ENCODE data around the gene IER5L. TPM values are rescaled to one million over a fixed set of nuclear protein-coding genes. Genes with fewer than 3 reads are reported as not detected.

Gene IER5L
- polyA plus RNA-seq, 1 of the 3 experiments (the other 2 are of a cell fraction) = 16.2 TPM

DNA sequence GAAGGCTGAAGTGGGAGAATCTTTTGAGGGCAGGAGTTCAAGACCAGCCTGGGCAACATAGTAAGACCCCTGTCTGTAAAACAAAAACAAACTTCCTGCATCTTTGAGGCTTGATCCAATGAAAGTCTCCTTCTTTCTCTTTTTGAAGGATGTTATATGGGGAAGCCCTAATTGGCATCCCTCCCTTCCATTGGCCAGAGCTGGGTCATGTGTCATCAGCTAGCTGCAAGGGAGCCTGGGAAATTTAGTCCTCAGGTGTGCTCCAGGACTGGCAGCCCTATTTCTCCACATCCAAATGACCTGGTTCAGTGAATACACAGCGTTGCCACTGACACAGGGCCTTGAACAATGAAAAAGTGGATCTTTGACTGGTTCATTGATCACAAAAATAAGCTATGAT lies 9.0 kb upstream of the IER5L start:
- Histone ChIP-seq H3K27me3 (ENCODE audit: insufficient read depth) (no peaks in the 10 kb centered on the region), H3F3A (replicated peaks; ENCODE audit: insufficient read depth) (no peaks in the 10 kb centered on the region), H3K79me2 (ENCODE audit: insufficient read depth) (no peaks in the 10 kb centered on the region), H3K36me3 (replicated peaks in 1 of 2; ENCODE audit: control insufficient read depth in 1 of 2, insufficient read depth in 2 of 2, low read length in 1 of 2) (no peaks in the 10 kb centered on the region), H3K4me1 (ENCODE audit: control insufficient read depth in 1 of 2, insufficient read depth in 2 of 2, low read depth in 1 of 2, low read length in 1 of 2) (no peaks in the 10 kb centered on the region; a peak in 1 of 4 replicates), H3K9me2 (no peaks in the 10 kb centered on the region), H3K4me2 (no peak overlapping the region), H3K27ac (ENCODE audit: low read depth in 2 of 2, low read length in 1 of 2) (no peak overlapping the region), H3K4me3 (ENCODE audit: low read depth in 2 of 2, low read length in 1 of 2) (no peak overlapping the region), H3K9ac (no peak overlapping the region), H4K20me1 (ENCODE audit: insufficient read depth) (no peaks in the 10 kb centered on the region), H2AFZ (ENCODE audit: low read depth) (no peak overlapping the region), H3K9me3 (no peaks in the 10 kb centered on the region)
- CTCF ChIA-PET = no interaction called here
- no peak for DNase-seq
- TF ChIP-seq MXI1 (IDR thresholded peaks at IDR 0.05; ENCODE audit: low read depth, low read length) (no peak), GABPA (IDR thresholded peaks at IDR 0.05; ENCODE audit: low read depth) (no peak), FOSL2 (IDR thresholded peaks at IDR 0.05; ENCODE audit: borderline replicate concordance, low read depth) (no peak), FOXM1 (IDR thresholded peaks at IDR 0.05; ENCODE audit: low read depth) (no peak), TEAD4 (IDR thresholded peaks at IDR 0.05; ENCODE audit: borderline replicate concordance, insufficient read depth) (no peak), MEF2A (IDR thresholded peaks at IDR 0.05; ENCODE audit: borderline replicate concordance, low read depth) (no peak), NFIC (IDR thresholded peaks at IDR 0.05; ENCODE audit: borderline replicate concordance) (no peak), CHD2 (IDR thresholded peaks at IDR 0.05; ENCODE audit: low read length, partially characterized antibody) (no peak), NRF1 (IDR thresholded peaks at IDR 0.05; ENCODE audit: low read depth, low read length) (no peak), MAX (IDR thresholded peaks at IDR 0.05; ENCODE audit: low read depth) (no peak), SMC3 (IDR thresholded peaks at IDR 0.05; ENCODE audit: low read depth, low read length) (no peak), ELF1 (IDR thresholded peaks at IDR 0.05) (no peak), FOXJ3 (CRISPR knock-in tag; IDR thresholded peaks at IDR 0.05) (no peak)
- TF ChIP-seq, protein P1, sequence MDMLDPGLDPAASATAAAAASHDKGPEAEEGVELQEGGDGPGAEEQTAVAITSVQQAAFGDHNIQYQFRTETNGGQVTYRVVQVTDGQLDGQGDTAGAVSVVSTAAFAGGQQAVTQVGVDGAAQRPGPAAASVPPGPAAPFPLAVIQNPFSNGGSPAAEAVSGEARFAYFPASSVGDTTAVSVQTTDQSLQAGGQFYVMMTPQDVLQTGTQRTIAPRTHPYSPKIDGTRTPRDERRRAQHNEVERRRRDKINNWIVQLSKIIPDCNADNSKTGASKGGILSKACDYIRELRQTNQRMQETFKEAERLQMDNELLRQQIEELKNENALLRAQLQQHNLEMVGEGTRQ (IDR thresholded peaks at IDR 0.05; ENCODE audit: borderline replicate concordance, low read depth, low read length) = no peak
- TF ChIP-seq, protein P2, sequence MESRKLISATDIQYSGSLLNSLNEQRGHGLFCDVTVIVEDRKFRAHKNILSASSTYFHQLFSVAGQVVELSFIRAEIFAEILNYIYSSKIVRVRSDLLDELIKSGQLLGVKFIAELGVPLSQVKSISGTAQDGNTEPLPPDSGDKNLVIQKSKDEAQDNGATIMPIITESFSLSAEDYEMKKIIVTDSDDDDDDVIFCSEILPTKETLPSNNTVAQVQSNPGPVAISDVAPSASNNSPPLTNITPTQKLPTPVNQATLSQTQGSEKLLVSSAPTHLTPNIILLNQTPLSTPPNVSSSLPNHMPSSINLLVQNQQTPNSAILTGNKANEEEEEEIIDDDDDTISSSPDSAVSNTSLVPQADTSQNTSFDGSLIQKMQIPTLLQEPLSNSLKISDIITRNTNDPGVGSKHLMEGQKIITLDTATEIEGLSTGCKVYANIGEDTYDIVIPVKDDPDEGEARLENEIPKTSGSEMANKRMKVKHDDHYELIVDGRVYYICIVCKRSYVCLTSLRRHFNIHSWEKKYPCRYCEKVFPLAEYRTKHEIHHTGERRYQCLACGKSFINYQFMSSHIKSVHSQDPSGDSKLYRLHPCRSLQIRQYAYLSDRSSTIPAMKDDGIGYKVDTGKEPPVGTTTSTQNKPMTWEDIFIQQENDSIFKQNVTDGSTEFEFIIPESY (IDR thresholded peaks at IDR 0.05; ENCODE audit: borderline replicate concordance, low read depth) = no peak
- POLR2A ChIA-PET = interaction anchor here (2.1 kb wide), 1 partner anchor 9 kb away, joined by 11 read pairs; the partner anchor contains the start of gene IER5L
- 43% methylated on average over 1 of the region's 1 CpG for WGBS (ENCODE audit: low lambda C conversion rate)

DNA sequence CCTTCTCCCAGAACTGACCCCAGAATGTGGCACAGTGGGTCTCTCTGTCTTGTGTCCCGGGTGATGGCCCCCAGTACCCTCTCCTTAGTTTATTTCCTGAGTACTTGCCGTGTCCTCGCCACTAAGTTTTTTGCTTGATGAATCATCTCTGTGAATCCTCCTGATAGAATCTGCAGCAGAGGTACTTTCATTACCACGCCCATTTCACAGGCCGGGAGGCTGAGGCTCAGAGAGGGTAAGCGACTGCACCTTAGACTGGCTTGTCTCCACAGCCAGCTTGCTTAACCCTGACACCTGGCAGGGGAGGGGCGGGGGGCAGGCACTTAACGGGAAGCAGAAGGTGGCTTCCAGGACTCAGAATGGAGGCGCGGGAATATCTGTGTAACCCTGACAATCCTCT lies 7.9 kb upstream of the IER5L start:
- H4K20me1 ChIP-seq (ENCODE audit: insufficient read depth) = no peaks in the 10 kb centered on the region
- no peaks in the 10 kb centered on the region for H3K79me2 ChIP-seq (ENCODE audit: insufficient read depth)
- no peaks in the 10 kb centered on the region; a peak in 1 of 4 replicates for H3K4me1 ChIP-seq (ENCODE audit: control insufficient read depth in 1 of 2, insufficient read depth in 2 of 2, low read depth in 1 of 2, low read length in 1 of 2)
- DNase-seq = no peak
- no peaks in the 10 kb centered on the region for H3K36me3 ChIP-seq (replicated peaks in 1 of 2; ENCODE audit: control insufficient read depth in 1 of 2, insufficient read depth in 2 of 2, low read length in 1 of 2)
- H3K9me3 ChIP-seq = no peaks in the 10 kb centered on the region
- H3K27me3 ChIP-seq (ENCODE audit: insufficient read depth) = no peaks in the 10 kb centered on the region
- 68% methylated on average over 10 of the region's 10 CpGs for WGBS (ENCODE audit: low lambda C conversion rate)
- H3K9me2 ChIP-seq = no peaks in the 10 kb centered on the region
- no peaks in the 10 kb centered on the region for H3F3A ChIP-seq (replicated peaks; ENCODE audit: insufficient read depth)
- no peak overlapping the region for H3K4me2 ChIP-seq
- CTCF ChIA-PET = no interaction called here
- no peak for TF ChIP-seq USF1 (IDR thresholded peaks at IDR 0.05; ENCODE audit: borderline replicate concordance, low read depth)
- no peak for TF ChIP-seq GATA2 (CRISPR knock-in tag; IDR thresholded peaks at IDR 0.05)
- peak; percentile 27; the same call in 1 of the 2 replicates for TF ChIP-seq FOSL2 (IDR thresholded peaks at IDR 0.05; ENCODE audit: borderline replicate concordance, low read depth)
- H3K4me3 ChIP-seq (ENCODE audit: low read depth in 2 of 2, low read length in 1 of 2) = no peak overlapping the region
- no peak overlapping the region for H3K27ac ChIP-seq (ENCODE audit: low read depth in 2 of 2, low read length in 1 of 2)
- POLR2A ChIA-PET = interaction anchor here (2.1 kb wide), 1 partner anchor 8 kb away, joined by 11 read pairs; the partner anchor contains the start of gene IER5L
- no peak overlapping the region for H3K9ac ChIP-seq
- H2AFZ ChIP-seq (ENCODE audit: low read depth) = no peak overlapping the region

All from SK-N-SH (cell line).